SK-N-SH (cell line): ENCODE results near the gene MRPL32. TPM values are rescaled to one million over a fixed set of nuclear protein-coding genes. Genes with fewer than 3 reads are reported as not detected.

ENCODE experiments used
- CTCF ChIA-PET: fragments of 300-600, 350-600 bp; formaldehyde crosslinking; extraction: SDS; loops from one replicate; lab custom pipeline; 2021; lab: Yijun Ruan, JAX
- POLR2A ChIA-PET: fragments of 350-600 bp; sonication (Branson Sonifier 250); formaldehyde crosslinking; extraction: SDS; loops from one replicate; lab custom pipeline; 2020; ENCODE audit warnings: antibody characterized with exemption, inconsistent platforms; lab: Yijun Ruan, JAX
- DNase-seq: peaks from one replicate; pipeline ENCODE4 v3.0.0; 2012
- H2AFZ ChIP-seq: fragments of 200-600 bp; sonication (generic); 2 replicates; pipeline ENCODE4 v1.8.1; 2016; ENCODE audit warnings: antibody characterized with exemption, mild to moderate bottlenecking, low read depth
- H3F3A ChIP-seq: fragments of 200-600 bp; sonication (generic); replicated peaks from 2 replicates; pipeline ENCODE3; 2016; ENCODE audit warnings: antibody characterized with exemption, mild to moderate bottlenecking; ENCODE audit not compliant: insufficient read depth
- H3K27ac ChIP-seq, 2 experiments: fragments of 200-500 bp in 1 of 2; fragments of 200-600 bp in 1 of 2; sonication (Bioruptor generic) in 1 of 2; sonication (generic), shearing (Covaris generic) in 1 of 2; 2 replicates each; pipeline versions ENCODE4 v1.5.1 to v1.6.1; 2014 to 2016; ENCODE audit warnings: low read depth in 2 of 2, inconsistent platforms in 1 of 2, low read length in 1 of 2, mild to moderate bottlenecking in 1 of 2, mixed read lengths in 1 of 2
- H3K27me3 ChIP-seq: fragments of 200-600 bp; sonication (generic), shearing (Covaris generic); 2 replicates; pipeline ENCODE4 v1.6.1; 2016; ENCODE audit warnings: mixed run types; ENCODE audit not compliant: insufficient read depth
- H3K36me3 ChIP-seq, 2 experiments: fragments of 200-500 bp in 1 of 2; fragments of 200-600 bp in 1 of 2; sonication (Bioruptor generic) in 1 of 2; sonication (generic) in 1 of 2; replicated peaks in 1 of 2; 2 replicates each; pipeline versions ENCODE3 to v1.5.1; 2014 to 2016; ENCODE audit warnings: low read length in 1 of 2, mild to moderate bottlenecking in 1 of 2; ENCODE audit not compliant: insufficient read depth in 2 of 2, control insufficient read depth in 1 of 2
- H3K4me1 ChIP-seq, 2 experiments: fragments of 200-500 bp in 1 of 2; fragments of 200-600 bp in 1 of 2; sonication (Bioruptor generic) in 1 of 2; sonication (generic), shearing (Covaris generic) in 1 of 2; 2 replicates each; pipeline versions ENCODE4 v1.5.1 to v1.6.1; 2014 to 2016; ENCODE audit warnings: low read depth in 1 of 2, low read length in 1 of 2, mixed run types in 1 of 2; ENCODE audit not compliant: insufficient read depth in 2 of 2, control insufficient read depth in 1 of 2
- H3K4me2 ChIP-seq: fragments of 200-600 bp; sonication (generic), shearing (Covaris generic); 2 replicates; pipeline ENCODE4 v1.6.1; 2017; ENCODE audit warnings: mixed run types
- H3K4me3 ChIP-seq, 2 experiments: fragments of 200-500 bp in 1 of 2; fragments of 200-600 bp in 1 of 2; sonication (Bioruptor generic) in 1 of 2; sonication (generic), shearing (Covaris generic) in 1 of 2; 2 replicates each; pipeline versions ENCODE4 v1.5.1 to v1.8.1; 2014 to 2016; ENCODE audit warnings: low read depth in 2 of 2, inconsistent platforms in 1 of 2, low read length in 1 of 2, mild to moderate bottlenecking in 1 of 2, mixed read lengths in 1 of 2, moderate library complexity in 1 of 2
- H3K79me2 ChIP-seq: fragments of 200-600 bp; sonication (generic); 2 replicates; pipeline ENCODE4 v1.8.1; 2017; ENCODE audit warnings: mild to moderate bottlenecking; ENCODE audit not compliant: insufficient read depth
- H3K9ac ChIP-seq: fragments of 200-600 bp; sonication (generic); 2 replicates; pipeline ENCODE4 v1.6.1; 2017; ENCODE audit warnings: mixed run types
- H3K9me2 ChIP-seq: fragments of 200-600 bp; sonication (generic); 2 replicates; pipeline ENCODE4 v1.6.1; 2017; ENCODE audit warnings: mixed run types
- H3K9me3 ChIP-seq: fragments of 200-600 bp; sonication (generic); 2 replicates; pipeline ENCODE4 v1.6.1; 2017; ENCODE audit warnings: mixed run types, mild to moderate bottlenecking, moderate library complexity
- H4K20me1 ChIP-seq: fragments of 200-600 bp; sonication (generic); 2 replicates; pipeline ENCODE4 v1.6.1; 2017; ENCODE audit warnings: mild to moderate bottlenecking, mixed run types; ENCODE audit not compliant: insufficient read depth
- CHD2 ChIP-seq: fragments of 150-350 bp; IDR thresholded peaks from 2 replicates; pipeline ENCODE4 v1.6.1; 2018; ENCODE audit warnings: low read length; ENCODE audit not compliant: partially characterized antibody
- NFIC ChIP-seq: IDR thresholded peaks from 2 replicates; pipeline ENCODE4 v1.4.0; 2012; ENCODE audit warnings: borderline replicate concordance
- SIN3A ChIP-seq: IDR thresholded peaks from 2 replicates; pipeline ENCODE4 v1.6.1; 2012; ENCODE audit warnings: low read depth, mild to moderate bottlenecking, low read length, moderate library complexity, borderline replicate concordance
- TCF12 ChIP-seq: IDR thresholded peaks from 2 replicates; pipeline ENCODE4 v1.4.0; 2012
- TEAD4 ChIP-seq: IDR thresholded peaks from 2 replicates; pipeline ENCODE4 v1.4.0; 2012; ENCODE audit warnings: mild to moderate bottlenecking, borderline replicate concordance; ENCODE audit not compliant: insufficient read depth
- WGBS: methylation state at CpG from one replicate; pipeline ENCODE4 v1.1.6; 2017; ENCODE audit warnings: low lambda C conversion rate; 5-methylcytosine and 5-hydroxymethylcytosine counted together
- polyA plus RNA-seq, 3 experiments: library from polyadenylated mRNA; depleted of rRNA; stranded (reverse); fragments of >200 nt; gene quantifications; 2 replicates each; pipeline ENCODE4 v1.2.3, GENCODE V29; 2012
- TF ChIP-seq, protein P1 (sequence below): fragments of 200-600 bp; sonication (generic); IDR thresholded peaks from 2 replicates; pipeline ENCODE4 v1.6.1; 2017; ENCODE audit warnings: antibody characterized with exemption, mild to moderate bottlenecking, moderate library complexity
- TF ChIP-seq, protein P2 (sequence below): IDR thresholded peaks from 2 replicates; pipeline ENCODE4; 2012
- TF ChIP-seq, protein P3 (sequence below): IDR thresholded peaks from 2 replicates; pipeline ENCODE4 v1.4.0; 2012; ENCODE audit warnings: low read depth, borderline replicate concordance
- TF ChIP-seq, protein P4 (sequence below): IDR thresholded peaks from 2 replicates; pipeline ENCODE4 v1.4.0; 2012; ENCODE audit warnings: low read depth, borderline replicate concordance

The MRPL32 gene
- polyA plus RNA-seq, 1 of the 3 experiments (the other 2 are of a cell fraction), result 73.1 TPM

DNA sequence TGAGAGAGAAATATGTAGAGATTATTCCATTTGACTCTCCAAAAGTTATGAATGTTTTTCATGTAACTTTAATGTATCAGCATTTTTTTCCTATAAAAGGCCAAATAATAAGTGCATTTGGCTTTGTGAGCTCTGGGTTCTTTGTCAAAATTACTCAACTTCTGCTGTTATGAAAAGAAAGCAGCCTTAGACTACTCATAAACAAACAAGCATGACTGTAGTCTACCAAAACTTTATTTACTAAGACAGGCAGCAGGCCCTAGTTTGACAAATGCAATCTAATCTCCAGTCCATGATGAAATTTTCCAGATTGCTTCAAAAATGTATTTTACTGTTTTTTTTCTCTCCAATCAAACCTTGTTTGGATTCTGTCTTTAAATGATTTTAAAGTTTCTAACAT is 46.3 kb downstream of the MRPL32 start:
- TF ChIP-seq CHD2 (no peak), TEAD4 (no peak)
- Histone ChIP-seq H3K4me1 (0 out of 4 replicates have a peak, but pooled peaks cover 0 to 1% of the 10 kb centered on the region in 2 experiments), H3K4me2 (no peak overlapping the region), H3K9me2 (no peaks in the 10 kb centered on the region), H2AFZ (no peak overlapping the region), H3K9me3 (no peaks in the 10 kb centered on the region), H3K4me3 (no peak overlapping the region), H3K79me2 (no peaks in the 10 kb centered on the region), H3K36me3 (no peaks in the 10 kb centered on the region), H3F3A (peaks cover 4% of the 10 kb centered on the region), H3K9ac (no peak overlapping the region), H3K27me3 (no peaks in the 10 kb centered on the region), H4K20me1 (no peaks in the 10 kb centered on the region), H3K27ac (no peak overlapping the region)
- no peak for DNase-seq
- CTCF ChIA-PET, result interaction anchor here (1.2 kb wide), 1 partner anchor 37 kb away, joined by 3 read pairs; no protein-coding TSS in a partner anchor
- POLR2A ChIA-PET, result no interaction called here

DNA sequence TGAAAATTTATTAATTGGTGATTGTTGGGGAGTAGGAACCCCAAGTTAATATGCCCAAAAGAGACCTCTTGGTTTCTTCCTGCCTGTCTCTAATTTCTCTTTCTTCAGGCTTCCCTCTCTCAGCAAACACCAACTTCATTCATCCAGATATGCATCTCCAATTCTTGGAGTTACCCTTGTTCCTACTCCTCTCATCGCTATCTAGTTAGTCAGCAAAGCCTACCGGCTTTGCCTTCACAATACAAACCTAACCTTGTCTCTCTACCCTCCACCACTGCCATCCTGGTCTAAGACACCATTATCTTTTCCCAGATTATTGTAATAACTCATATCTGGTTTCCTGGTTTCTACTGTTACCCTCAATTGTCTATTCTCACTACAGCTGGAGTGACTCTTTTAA is 47.9 kb downstream of the MRPL32 start:
- ChIA-PET POLR2A (no interaction called here), CTCF (no interaction called here)
- no peak for DNase-seq
- no peak overlapping the region for H3K27ac ChIP-seq
- H4K20me1 ChIP-seq, result no peaks in the 10 kb centered on the region
- no peaks in the 10 kb centered on the region for H3K36me3 ChIP-seq
- H3K9me3 ChIP-seq, result no peaks in the 10 kb centered on the region
- H3K9ac ChIP-seq, result no peak overlapping the region
- no peaks in the 10 kb centered on the region for H3F3A ChIP-seq
- H3K4me3 ChIP-seq, result no peak overlapping the region
- no peak overlapping the region for H3K4me2 ChIP-seq
- no peaks in the 10 kb centered on the region for H3K4me1 ChIP-seq
- H2AFZ ChIP-seq, result no peak overlapping the region
- WGBS, result 39% methylated on average over 2 of the region's 2 CpGs
- H3K27me3 ChIP-seq, result no peaks in the 10 kb centered on the region
- H3K79me2 ChIP-seq, result no peaks in the 10 kb centered on the region
- TF ChIP-seq, protein P1, sequence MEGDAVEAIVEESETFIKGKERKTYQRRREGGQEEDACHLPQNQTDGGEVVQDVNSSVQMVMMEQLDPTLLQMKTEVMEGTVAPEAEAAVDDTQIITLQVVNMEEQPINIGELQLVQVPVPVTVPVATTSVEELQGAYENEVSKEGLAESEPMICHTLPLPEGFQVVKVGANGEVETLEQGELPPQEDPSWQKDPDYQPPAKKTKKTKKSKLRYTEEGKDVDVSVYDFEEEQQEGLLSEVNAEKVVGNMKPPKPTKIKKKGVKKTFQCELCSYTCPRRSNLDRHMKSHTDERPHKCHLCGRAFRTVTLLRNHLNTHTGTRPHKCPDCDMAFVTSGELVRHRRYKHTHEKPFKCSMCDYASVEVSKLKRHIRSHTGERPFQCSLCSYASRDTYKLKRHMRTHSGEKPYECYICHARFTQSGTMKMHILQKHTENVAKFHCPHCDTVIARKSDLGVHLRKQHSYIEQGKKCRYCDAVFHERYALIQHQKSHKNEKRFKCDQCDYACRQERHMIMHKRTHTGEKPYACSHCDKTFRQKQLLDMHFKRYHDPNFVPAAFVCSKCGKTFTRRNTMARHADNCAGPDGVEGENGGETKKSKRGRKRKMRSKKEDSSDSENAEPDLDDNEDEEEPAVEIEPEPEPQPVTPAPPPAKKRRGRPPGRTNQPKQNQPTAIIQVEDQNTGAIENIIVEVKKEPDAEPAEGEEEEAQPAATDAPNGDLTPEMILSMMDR, result no peak
- TF ChIP-seq, protein P2, sequence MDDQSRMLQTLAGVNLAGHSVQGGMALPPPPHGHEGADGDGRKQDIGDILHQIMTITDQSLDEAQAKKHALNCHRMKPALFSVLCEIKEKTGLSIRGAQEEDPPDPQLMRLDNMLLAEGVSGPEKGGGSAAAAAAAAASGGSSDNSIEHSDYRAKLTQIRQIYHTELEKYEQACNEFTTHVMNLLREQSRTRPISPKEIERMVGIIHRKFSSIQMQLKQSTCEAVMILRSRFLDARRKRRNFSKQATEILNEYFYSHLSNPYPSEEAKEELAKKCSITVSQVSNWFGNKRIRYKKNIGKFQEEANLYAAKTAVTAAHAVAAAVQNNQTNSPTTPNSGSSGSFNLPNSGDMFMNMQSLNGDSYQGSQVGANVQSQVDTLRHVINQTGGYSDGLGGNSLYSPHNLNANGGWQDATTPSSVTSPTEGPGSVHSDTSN, result no peak
- TF ChIP-seq, protein P3, sequence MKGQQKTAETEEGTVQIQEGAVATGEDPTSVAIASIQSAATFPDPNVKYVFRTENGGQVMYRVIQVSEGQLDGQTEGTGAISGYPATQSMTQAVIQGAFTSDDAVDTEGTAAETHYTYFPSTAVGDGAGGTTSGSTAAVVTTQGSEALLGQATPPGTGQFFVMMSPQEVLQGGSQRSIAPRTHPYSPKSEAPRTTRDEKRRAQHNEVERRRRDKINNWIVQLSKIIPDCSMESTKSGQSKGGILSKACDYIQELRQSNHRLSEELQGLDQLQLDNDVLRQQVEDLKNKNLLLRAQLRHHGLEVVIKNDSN, result no peak
- TF ChIP-seq, protein P4, sequence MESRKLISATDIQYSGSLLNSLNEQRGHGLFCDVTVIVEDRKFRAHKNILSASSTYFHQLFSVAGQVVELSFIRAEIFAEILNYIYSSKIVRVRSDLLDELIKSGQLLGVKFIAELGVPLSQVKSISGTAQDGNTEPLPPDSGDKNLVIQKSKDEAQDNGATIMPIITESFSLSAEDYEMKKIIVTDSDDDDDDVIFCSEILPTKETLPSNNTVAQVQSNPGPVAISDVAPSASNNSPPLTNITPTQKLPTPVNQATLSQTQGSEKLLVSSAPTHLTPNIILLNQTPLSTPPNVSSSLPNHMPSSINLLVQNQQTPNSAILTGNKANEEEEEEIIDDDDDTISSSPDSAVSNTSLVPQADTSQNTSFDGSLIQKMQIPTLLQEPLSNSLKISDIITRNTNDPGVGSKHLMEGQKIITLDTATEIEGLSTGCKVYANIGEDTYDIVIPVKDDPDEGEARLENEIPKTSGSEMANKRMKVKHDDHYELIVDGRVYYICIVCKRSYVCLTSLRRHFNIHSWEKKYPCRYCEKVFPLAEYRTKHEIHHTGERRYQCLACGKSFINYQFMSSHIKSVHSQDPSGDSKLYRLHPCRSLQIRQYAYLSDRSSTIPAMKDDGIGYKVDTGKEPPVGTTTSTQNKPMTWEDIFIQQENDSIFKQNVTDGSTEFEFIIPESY, result no peak
- TF ChIP-seq SIN3A, result no peak
- no peak for TF ChIP-seq TCF12
- no peak for TF ChIP-seq NFIC
- no peaks in the 10 kb centered on the region for H3K9me2 ChIP-seq
